ENCODE measurements around the gene DERA. TPM values are rescaled to one million over a fixed set of nuclear protein-coding genes. Genes with fewer than 3 reads are reported as not detected.
"Not testable (repeated sequence)": the region's sequence is repeated elsewhere in the genome, so short reads cannot be mapped to it uniquely, and the experiment has no call there.

DERA gene
- total RNA-seq, 2 donors from 2014 or later, result 33.0 to 33.7 TPM

DNA sequence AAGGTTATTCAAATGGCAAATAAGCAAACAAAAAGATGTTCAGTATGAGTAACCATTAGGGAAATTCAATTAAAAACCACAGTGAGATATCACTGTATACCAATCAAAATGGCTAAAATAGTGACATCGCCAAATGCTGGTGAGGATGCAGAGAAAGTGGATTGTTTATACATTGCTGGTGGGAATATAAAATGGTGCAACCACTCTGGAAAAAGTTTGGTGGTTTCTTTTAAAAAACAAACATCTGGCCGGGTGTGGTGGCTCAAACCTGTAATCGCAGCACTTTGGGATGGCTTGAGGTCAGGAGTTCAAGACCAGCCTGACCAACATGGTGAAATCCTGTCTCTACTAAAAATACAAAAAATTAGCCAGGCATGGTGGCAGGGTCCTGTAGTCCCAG, 42.9 kb upstream of the DERA start:
- Histone ChIP-seq H3K4me3 (no peak overlapping the region), H3K27me3 (replicated peaks; ENCODE audit: insufficient read depth) (no peaks in the 10 kb centered on the region), H3K36me3 (no peaks in the 10 kb centered on the region), H3K9me3 (no peaks in the 10 kb centered on the region), H3K27ac (no peak overlapping the region), H3K4me1 (replicated peaks) (no peaks in the 10 kb centered on the region)
- WGBS, result 96% methylated on average over 3 of the region's 3 CpGs
- DNase-seq (ENCODE audit: low spot score), result no peak
- intact Hi-C loops (cut with DNase I), result no loop called here
- TF ChIP-seq POLR2A (IDR thresholded peaks at IDR 0.05) (no peak), POLR2AphosphoS5 (IDR thresholded peaks at IDR 0.05) (no peak)
- TF ChIP-seq, protein P1, sequence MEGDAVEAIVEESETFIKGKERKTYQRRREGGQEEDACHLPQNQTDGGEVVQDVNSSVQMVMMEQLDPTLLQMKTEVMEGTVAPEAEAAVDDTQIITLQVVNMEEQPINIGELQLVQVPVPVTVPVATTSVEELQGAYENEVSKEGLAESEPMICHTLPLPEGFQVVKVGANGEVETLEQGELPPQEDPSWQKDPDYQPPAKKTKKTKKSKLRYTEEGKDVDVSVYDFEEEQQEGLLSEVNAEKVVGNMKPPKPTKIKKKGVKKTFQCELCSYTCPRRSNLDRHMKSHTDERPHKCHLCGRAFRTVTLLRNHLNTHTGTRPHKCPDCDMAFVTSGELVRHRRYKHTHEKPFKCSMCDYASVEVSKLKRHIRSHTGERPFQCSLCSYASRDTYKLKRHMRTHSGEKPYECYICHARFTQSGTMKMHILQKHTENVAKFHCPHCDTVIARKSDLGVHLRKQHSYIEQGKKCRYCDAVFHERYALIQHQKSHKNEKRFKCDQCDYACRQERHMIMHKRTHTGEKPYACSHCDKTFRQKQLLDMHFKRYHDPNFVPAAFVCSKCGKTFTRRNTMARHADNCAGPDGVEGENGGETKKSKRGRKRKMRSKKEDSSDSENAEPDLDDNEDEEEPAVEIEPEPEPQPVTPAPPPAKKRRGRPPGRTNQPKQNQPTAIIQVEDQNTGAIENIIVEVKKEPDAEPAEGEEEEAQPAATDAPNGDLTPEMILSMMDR (IDR thresholded peaks at IDR 0.05), result no peak

DNA sequence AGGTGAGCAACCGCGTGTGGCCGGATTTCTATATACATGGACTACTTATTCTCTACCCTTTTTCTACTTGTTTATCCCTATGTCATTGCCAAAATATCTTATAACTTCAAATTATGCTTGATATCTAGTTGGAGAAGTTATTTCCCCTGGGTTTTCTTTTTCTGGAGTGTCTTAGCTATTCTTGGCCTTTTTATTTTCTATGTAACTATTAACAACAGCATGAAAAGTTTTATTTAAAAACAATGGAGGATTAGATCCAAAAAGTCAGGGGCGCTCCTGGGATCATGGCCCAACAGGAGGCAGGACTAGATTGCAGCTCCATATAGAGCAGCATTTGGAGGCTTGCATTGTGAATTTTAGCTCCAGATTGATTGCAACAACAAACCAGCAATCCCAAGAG, 37.6 kb upstream of the DERA start:
- TF ChIP-seq POLR2AphosphoS5 (IDR thresholded peaks at IDR 0.05) (no peak), POLR2A (IDR thresholded peaks at IDR 0.05) (no peak)
- TF ChIP-seq, protein P1 (IDR thresholded peaks at IDR 0.05), result no peak
- WGBS, result 94% methylated on average over 4 of the region's 4 CpGs

DNA sequence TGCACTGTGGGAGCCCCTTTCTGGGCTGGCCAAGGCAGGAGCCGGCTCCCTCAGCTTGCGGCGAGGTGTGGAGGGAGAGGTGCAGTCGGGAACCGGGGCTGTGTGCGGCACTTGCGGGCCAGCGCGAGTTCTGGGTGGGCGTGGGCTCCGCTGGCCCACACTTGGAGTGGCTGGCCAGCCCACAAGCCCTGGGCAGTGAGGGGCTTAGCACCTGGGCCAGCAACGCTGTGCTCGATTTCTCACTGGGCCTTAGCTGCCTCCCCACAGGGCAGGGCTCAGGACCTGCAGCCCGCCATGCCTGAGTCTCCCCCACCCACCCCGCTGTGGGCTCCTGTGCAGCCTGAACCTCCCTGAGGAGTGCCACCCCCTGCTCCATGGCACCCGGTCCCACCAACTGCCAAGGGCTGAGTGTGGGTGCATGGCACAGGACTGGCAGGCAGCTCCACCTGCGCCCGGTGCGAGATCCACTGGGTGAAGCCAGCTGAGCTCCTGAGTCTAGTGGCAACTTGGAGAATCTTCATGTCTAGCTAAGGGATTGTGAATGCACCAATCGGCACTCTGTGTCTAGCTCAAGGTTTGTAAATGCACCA, 36.5 kb upstream of the DERA start:
- H3K9me3 ChIP-seq; DNase-seq (ENCODE audit: low spot score); intact Hi-C loops (cut with DNase I); H3K4me1 ChIP-seq (replicated peaks); H3K4me3 ChIP-seq; H3K36me3 ChIP-seq; H3K27me3 ChIP-seq (replicated peaks; ENCODE audit: insufficient read depth); H3K27ac ChIP-seq: not testable (repeated sequence)
- WGBS, result 98% methylated on average over 13 of the region's 20 CpGs

More for the DNA sequence above, 37.6 kb upstream of the DERA start:
- H3K4me1 ChIP-seq (replicated peaks), result no peaks in the 10 kb centered on the region
- H3K9me3 ChIP-seq, result no peaks in the 10 kb centered on the region
- H3K36me3 ChIP-seq, result no peaks in the 10 kb centered on the region
- intact Hi-C loops (cut with DNase I), result no loop called here
- DNase-seq (ENCODE audit: low spot score), result no peak
- H3K27ac ChIP-seq, result no peak overlapping the region
- H3K27me3 ChIP-seq (replicated peaks; ENCODE audit: insufficient read depth), result no peaks in the 10 kb centered on the region
- no peak overlapping the region for H3K4me3 ChIP-seq

DNA sequence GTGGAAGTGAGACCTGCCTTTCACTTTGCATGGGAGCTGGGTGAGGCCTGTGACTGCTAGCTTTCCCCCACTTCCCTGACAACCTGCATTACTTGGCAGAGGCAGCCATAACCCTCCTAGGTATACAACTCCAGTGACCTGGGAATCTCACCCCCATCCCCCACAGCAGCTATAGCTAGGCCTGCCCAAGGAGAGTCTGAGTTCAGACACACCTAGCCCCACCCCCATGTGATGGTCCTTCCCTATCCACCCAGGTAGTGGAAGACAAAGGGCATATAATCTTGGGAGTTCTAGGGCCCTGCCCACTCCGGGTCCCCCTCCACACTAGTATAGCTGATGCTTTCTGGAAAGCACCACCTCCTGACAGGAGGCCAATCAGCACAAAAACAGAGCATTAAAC, 35.3 kb upstream of the DERA start:
- H3K9me3 ChIP-seq, result no peaks in the 10 kb centered on the region
- no peaks in the 10 kb centered on the region for H3K36me3 ChIP-seq
- TF ChIP-seq POLR2AphosphoS5 (IDR thresholded peaks at IDR 0.05), result no peak
- TF ChIP-seq POLR2A (IDR thresholded peaks at IDR 0.05), result no peak
- TF ChIP-seq, protein P1 (IDR thresholded peaks at IDR 0.05), result no peak
- no peak overlapping the region for H3K27ac ChIP-seq
- DNase-seq (ENCODE audit: low spot score), result no peak
- 100% methylated on average over 1 of the region's 1 CpG for WGBS
- no peak overlapping the region for H3K4me3 ChIP-seq
- intact Hi-C loops (cut with DNase I), result no loop called here
- H3K4me1 ChIP-seq (replicated peaks), result no peaks in the 10 kb centered on the region
- H3K27me3 ChIP-seq (replicated peaks; ENCODE audit: insufficient read depth), result no peaks in the 10 kb centered on the region

DNA sequence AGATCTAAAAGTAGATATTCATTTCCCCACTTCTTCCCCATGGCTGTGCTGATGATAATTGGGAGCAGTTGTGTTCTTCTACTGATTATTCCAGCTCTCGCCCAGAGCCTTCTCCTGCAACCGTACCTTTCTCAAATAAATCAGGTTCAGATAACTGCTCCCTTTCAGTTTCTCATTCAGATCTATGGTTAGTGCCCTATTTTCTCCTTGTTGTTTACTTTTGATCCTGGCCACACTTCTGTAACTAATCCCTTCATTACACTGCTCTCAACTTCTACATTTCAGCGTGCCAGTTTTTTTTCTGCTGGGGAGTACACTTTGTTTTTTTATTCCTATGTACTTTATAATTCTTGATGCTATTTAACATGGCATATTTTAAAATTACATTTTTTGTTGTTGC, 31.7 kb upstream of the DERA start:
- no peak overlapping the region for H3K4me3 ChIP-seq
- 87% methylated on average over 3 of the region's 3 CpGs for WGBS
- H3K4me1 ChIP-seq (replicated peaks), result no peaks in the 10 kb centered on the region
- H3K27ac ChIP-seq, result no peak overlapping the region
- H3K36me3 ChIP-seq, result no peaks in the 10 kb centered on the region
- no peak for DNase-seq (ENCODE audit: low spot score)
- intact Hi-C loops (cut with DNase I), result no loop called here
- no peaks in the 10 kb centered on the region for H3K27me3 ChIP-seq (replicated peaks; ENCODE audit: insufficient read depth)
- no peaks in the 10 kb centered on the region for H3K9me3 ChIP-seq
- TF ChIP-seq POLR2A (IDR thresholded peaks at IDR 0.05) (no peak), POLR2AphosphoS5 (IDR thresholded peaks at IDR 0.05) (no peak)
- TF ChIP-seq, protein P1 (IDR thresholded peaks at IDR 0.05), result no peak
